ENCODE results near the gene SETD9. TPM values are rescaled to one million over a fixed set of nuclear protein-coding genes. Genes with fewer than 3 reads are reported as not detected.
A peak's percentile ranks its signal among the peaks of the same experiment; 100 is the strongest.

SETD9 gene
- total and polyA plus RNA-seq, 2 of the 13 experiments (the other 11 are each of a cell fraction or from before 2014, with no cell fraction given) = 4.8 to 17.8 TPM

DNA sequence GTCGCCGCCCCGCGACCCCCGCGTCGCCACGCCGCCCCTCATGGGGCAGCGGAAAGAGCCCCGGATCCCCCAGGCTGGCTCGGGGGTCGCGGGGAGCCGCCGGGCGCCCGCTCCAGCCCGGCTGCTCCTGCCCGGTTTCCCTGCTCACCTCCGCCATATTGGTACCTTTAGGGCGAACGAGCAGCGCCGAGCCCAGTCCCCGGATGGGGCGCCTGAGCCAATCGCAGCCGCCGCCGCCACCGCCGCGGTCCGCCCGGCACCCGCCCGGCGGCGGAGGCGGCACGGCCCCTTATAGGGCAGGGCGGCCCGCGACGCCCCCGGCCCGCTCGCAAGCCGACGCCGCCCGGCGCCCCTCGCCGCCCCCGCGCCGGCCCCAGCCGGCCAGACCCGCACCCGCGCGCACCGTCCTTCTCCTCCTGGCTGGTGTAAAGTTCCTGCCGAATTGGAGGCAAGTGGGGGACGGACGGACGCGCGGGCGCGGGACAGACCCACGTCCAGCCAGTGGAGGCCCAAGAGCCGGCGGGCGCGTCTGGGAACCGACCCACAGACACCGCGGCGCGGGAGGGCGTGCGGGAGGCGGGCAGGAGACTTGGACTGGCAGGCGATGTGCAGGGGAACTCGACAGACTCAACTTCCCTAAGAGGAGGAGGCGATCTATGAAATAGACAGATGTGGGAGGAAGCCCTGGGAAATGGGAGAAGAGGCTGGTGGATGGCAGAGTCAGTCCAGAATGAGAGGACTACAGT lies 42.7 kb downstream of the SETD9 start, which contains the start of gene MIER3 (continued):
- TF ChIP-seq, protein P1, sequence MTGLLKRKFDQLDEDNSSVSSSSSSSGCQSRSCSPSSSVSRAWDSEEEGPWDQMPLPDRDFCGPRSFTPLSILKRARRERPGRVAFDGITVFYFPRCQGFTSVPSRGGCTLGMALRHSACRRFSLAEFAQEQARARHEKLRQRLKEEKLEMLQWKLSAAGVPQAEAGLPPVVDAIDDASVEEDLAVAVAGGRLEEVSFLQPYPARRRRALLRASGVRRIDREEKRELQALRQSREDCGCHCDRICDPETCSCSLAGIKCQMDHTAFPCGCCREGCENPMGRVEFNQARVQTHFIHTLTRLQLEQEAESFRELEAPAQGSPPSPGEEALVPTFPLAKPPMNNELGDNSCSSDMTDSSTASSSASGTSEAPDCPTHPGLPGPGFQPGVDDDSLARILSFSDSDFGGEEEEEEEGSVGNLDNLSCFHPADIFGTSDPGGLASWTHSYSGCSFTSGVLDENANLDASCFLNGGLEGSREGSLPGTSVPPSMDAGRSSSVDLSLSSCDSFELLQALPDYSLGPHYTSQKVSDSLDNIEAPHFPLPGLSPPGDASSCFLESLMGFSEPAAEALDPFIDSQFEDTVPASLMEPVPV (CRISPR knock-in tag; IDR thresholded peaks at IDR 0.05) = no peak
- TF ChIP-seq, protein P2, sequence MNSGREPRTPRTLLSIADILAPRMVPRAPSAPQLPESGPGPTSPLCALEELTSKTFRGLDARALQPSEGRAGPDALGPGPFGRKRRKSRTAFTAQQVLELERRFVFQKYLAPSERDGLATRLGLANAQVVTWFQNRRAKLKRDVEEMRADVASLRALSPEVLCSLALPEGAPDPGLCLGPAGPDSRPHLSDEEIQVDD (CRISPR knock-in tag; IDR thresholded peaks at IDR 0.05; ENCODE audit: borderline replicate concordance) = no peak
- TF ChIP-seq MAFF (IDR thresholded peaks at IDR 0.05; ENCODE audit: low read depth, low read length) (no peak), ZNF546 (CRISPR knock-in tag; conservative IDR thresholded peaks at IDR 0.05) (no peak), ZNF574 (CRISPR knock-in tag; IDR thresholded peaks at IDR 0.05) (no peak), PHF20 (CRISPR knock-in tag; IDR thresholded peaks at IDR 0.05) (no peak), ZBTB34 (CRISPR knock-in tag; IDR thresholded peaks at IDR 0.05) (no peak), ZNF780A (CRISPR knock-in tag; IDR thresholded peaks at IDR 0.05) (no peak), ZNF180 (CRISPR knock-in tag; IDR thresholded peaks at IDR 0.05; ENCODE audit: borderline replicate concordance, low read depth) (no peak), KDM6A (CRISPR knock-in tag; IDR thresholded peaks at IDR 0.05; ENCODE audit: low read depth) (no peak), CHD4 (IDR thresholded peaks at IDR 0.05; ENCODE audit: borderline replicate concordance, low read length) (no peak), ZNF138 (CRISPR knock-in tag; IDR thresholded peaks at IDR 0.05; ENCODE audit: low read depth) (no peak), HNRNPLL (IDR thresholded peaks at IDR 0.05; ENCODE audit: low read depth, low read length, poor library complexity, severe bottlenecking) (peak; percentile 11), ZKSCAN5 (CRISPR knock-in tag; IDR thresholded peaks at IDR 0.05) (no peak), NFIC (IDR thresholded peaks at IDR 0.05; ENCODE audit: low read length) (no peak), ZNF577 (CRISPR knock-in tag; IDR thresholded peaks at IDR 0.05; ENCODE audit: borderline replicate concordance, low read depth) (no peak), TBL1XR1 (IDR thresholded peaks at IDR 0.05; ENCODE audit: borderline replicate concordance, low read length, partially characterized antibody) (no peak), JUND (CRISPR knock-in tag; IDR thresholded peaks at IDR 0.05) (no peak), ZNF10 (CRISPR knock-in tag; IDR thresholded peaks at IDR 0.05; ENCODE audit: borderline replicate concordance, low read depth) (no peak), KDM5B (CRISPR knock-in tag; IDR thresholded peaks at IDR 0.05; ENCODE audit: borderline replicate concordance) (0 out of 2 replicates have a peak, but pooled peaks have one; percentile 43), THYN1 (CRISPR knock-in tag; IDR thresholded peaks at IDR 0.05; ENCODE audit: borderline replicate concordance, low read depth) (no peak)
- TF ChIP-seq, protein P3, sequence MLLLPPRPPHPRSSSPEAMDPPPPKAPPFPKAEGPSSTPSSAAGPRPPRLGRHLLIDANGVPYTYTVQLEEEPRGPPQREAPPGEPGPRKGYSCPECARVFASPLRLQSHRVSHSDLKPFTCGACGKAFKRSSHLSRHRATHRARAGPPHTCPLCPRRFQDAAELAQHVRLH (CRISPR knock-in tag; IDR thresholded peaks at IDR 0.05; ENCODE audit: borderline replicate concordance, low read depth) = no peak

All from HepG2 (cell line).